SK-N-DZ (cell line): ENCODE data around the gene RPL32.
A peak's percentile ranks its signal among the peaks of the same experiment; 100 is the strongest.
"Not testable (repeated sequence)": the region's sequence is repeated elsewhere in the genome, so short reads cannot be mapped to it uniquely, and the experiment has no call there.

Source experiments
- DNase-seq: peaks from one replicate; pipeline ENCODE4 v3.0.0-alpha.2; 2015; ENCODE audit warnings: low spot score

Gene RPL32

DNA sequence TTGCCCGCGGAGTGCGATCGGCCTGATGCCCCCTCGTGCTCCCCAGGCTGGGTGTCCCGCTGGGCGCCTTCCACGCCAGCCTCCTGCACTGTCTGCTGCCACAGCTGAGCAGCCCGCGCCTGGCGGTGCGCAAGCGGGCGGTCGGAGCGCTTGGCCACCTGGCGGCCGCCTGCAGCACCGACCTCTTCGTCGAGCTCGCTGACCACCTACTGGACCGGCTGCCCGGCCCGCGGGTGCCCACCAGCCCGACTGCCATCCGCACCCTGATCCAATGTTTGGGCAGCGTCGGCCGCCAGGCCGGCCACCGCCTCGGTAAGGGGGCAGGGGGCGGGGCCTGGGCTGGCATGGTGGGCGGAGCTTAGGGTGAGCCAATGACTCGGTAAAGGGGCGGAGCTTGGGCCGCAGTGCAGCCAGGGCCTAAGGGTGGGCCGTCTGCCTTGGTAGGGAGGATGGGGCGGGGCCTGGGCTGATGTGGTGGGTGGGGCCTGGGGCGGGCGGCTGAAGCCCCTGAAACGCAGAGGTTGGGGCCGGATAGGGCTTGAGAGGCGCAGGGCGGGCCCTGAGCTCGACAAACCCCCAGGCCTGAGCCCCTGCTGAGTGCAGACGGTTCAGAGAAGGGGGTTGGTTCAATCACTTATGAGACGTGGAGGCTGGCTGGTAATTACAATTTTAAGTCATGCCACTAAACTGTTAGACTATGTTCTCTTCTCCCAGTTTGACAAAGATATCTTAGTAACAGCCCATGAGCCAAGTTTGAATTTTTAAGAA is 31.2 kb downstream of the RPL32 start:
- DNase-seq: peak; percentile 94

DNA sequence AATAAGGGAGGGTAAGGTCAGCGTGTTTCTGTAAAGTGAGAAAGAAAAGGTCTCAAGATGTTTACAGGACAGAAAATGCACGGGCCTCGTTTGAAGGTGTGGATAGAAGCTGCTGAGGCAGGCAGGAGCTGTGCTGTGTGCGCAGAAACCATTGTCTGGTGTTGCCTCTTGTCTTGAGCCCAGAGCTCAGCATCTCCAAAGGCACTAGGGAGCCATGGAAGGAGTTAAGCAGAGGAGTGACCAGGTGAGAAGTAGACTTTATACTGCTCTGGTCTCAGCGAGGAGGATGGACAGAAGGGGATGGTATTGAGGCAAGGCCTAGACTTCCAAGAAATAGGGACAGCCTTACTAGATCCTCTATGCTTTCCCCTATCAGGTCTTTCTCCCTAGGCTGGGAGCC is 31.9 kb downstream of the RPL32 start:
- no peak for DNase-seq

- DNase-seq: no peak
Observed at GRCh38 chr3:12809001-12809400, 32.4 kb downstream of the RPL32 start.

- no peak for DNase-seq
Observed at GRCh38 chr3:12808587-12808986, 32.8 kb downstream of the RPL32 start.

DNA sequence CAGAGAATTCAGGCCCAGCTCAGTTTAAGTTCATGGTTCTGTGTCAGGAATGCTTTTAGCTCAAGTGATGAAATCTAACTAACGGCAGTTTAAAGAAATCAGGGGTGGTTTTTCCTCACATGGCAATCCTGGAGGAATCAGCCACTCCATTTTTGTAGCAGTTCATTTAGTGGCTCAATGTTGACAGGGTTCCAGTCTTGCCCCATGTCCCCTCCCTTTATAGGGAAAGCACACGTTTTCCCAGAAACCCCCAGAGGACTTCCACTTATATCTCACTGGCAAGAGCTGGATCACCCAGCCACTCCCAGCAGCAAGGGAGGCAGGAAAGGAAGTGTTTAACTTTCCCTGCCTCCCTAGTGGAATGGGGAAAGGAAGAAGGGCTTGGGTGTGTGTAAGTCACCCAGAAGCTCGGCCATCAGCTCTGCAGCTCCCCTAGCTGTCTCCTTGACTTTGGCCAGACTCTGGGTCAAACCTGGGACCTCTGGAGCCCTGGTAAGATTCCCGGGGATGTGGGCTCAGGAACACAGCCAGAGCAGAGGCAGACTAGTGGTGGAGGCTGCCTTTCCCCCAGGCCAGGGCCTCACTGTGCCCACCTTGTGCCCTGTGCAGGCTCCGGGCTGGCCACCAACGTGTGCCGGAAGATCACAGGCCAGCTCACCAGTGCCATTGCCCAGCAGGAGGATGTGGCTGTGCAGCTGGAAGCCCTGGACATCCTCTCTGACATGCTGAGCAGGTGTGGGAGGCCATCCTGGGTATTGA is 33.6 kb downstream of the RPL32 start:
- DNase-seq: no peak

- no peak for DNase-seq
Observed at GRCh38 chr3:12807066-12807465, 34.3 kb downstream of the RPL32 start.

DNA sequence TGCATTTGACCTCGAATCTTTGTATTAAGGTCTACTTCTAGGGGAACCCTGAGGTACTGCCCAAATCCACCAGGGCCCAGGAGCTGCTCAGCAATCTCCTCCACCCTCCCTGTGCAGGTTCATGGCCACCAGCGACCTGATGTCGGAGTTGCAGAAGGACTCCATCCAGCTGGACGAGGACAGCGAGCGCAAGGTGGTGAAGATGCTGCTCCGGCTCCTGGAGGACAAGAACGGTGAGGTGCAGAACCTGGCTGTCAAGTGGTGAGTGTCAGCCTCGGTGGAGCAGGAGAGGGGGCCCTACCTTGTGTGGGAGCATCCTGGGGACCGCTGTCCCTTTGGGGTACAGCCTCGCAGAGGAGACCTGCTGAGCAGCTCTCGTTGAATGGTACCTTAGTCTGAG is 38.0 kb downstream of the RPL32 start:
- DNase-seq: no peak

DNA sequence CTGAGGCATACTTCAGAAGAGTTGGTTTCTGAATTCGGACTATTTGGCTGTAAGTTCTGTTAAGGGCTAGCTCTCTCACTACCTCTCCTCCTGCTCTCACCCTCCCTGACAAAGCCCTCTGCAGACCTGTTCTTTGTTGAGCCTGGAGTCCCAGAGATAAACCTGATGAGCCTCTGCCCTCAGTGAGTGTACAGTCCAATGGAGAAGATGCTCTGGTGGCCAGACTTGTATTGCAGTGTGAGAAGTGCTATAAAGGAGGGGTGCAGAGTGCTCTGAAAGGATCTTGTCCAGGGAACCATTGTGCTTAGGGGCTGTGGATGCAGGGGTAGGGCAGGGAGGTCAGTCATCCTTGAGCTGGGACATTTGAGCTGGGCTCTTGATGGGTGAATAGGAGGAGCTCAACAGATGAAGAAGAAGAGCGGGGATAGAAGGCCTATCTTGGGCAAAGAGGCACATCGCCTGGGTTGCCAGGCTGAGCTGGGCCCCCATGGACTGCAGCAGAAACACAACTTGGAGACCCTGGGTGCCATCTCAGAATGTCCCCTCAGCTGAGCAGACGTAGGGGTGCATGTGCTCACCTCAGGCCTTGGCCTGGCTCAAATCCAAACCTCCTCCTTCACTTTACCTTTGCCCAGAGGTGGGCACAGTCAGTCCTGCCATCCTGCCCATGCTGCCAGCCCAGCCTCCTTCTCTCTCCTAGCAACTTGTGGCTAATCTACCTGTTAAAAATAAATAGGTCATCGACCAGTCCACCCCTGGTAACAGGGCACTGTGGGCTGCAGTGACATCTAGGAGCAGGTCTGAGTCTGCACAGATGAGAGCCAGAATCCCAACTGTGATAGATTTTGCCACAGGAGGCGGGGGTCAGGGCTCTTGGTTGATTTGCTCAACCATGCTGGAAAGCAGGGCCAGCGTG is 41.6 kb downstream of the RPL32 start:
- DNase-seq: no peak

- no peak for DNase-seq
Observed at GRCh38 chr3:12798559-12799179, 42.7 kb downstream of the RPL32 start.

GRCh38 chr3:12797892-12798558 is 43.3 kb downstream of the RPL32 start:
- no peak for DNase-seq

DNA sequence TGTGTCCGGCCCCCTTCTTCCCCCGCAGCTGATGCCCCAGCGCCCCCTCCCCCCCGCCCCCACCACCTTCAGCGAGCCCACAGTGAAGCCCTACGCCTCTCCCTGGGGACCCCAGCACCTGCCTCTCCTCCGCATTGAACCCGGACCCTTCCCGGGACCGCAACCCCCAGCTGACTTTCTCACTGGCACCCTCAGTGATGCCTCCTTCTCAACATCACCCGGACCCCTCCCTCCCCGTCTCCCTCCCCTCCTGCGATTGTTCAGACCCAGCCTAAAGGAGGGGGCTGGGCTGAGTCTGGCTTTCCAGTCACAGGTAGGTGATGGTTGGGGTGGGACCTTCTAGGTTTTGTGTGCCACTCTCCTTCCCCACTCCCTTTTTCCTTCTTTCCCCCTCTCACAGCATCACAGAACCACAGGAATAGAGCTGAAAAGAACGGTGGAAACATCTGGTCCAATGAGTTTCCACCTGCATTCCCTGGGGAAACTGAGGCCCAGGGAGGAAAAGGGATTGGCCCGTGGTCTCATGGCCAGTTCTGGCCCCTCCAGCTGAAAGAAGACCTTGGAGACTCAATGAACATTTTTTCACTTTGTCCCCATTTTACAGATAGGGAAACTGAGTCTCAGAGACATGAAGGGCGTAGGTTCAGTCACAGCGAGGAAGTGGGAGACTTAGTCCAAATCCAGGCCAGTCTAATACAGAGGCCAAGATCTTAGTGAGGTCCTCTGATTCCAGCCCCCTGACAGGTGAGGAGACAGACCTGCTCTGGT is 44.1 kb downstream of the RPL32 start:
- no peak for DNase-seq

DNA sequence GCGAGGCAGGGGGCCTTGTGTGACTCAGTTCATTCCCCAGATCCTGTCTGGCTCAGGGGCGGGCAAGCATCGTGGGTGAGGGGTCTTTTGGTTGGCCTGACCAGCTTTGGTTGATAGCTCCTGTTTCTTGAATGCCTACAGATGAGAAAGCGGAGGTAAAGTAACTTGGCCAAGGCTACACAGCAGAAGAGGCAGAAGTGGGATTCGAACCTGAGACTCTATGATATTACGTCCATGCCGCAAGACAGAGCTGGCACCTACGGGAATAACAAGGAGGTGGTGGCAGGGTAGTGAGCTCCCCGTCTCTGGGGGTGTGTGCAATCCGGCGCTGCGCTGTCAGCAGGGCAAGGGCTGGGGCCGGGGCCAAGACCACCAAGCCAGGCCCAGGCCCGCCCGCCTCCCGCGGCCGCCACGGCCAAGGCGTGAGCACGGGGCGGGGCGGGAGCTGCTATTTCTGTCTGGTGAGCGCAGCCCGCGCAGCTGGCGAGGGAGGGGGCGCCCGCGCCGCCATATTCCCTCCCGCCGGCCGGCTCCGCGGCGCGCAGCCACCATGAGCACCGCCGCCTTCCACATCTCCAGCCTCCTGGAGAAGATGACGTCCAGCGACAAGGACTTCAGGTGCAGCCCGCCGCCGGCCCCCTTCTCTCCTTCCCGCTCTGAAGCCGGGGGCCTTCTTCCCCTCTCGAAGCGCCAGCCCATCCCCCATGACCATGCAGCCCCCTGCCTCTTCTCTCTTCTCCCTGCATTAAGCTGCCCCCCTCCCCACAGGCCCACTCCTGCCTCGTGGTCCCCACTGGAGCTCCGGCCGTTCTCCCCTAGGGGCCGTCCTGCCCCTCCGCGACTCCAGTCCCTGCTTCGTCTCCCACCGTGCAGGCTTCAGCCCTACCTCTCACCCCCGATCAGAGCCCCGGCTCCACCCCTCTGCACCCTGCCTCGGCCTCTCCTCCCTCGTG is 44.9 kb downstream of the RPL32 start, which contains the start of gene CAND2:
CAND2 (plus strand) TSS at position 510 of the 953 bp plus-strand sequence; CDS start at position 551, 41 bp downstream.
- DNase-seq: peak; percentile 72

DNA sequence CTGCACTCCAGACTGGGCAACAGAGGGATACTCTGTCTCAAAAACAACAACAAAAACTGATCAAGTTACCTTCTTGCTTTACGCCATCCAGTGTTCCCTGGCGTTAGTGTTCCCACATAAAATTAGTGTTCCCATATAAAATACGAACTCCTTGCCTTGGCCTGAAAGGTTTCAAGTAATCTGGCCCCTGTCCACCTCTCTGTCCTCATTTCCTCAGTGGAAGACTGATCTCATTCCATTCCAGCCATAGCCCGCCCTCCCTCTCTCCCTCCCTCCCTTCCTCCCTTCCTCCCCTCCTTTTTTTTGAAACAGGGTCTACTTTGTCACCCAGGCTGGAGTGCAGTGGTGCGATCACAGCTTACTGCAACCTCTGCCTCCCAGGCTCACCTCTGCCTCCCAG is 47.7 kb downstream of the RPL32 start:
- no peak for DNase-seq

- DNase-seq: no peak
Observed at GRCh38 chr3:12791430-12791829, 49.9 kb downstream of the RPL32 start.

- DNase-seq: not testable (repeated sequence)
Observed at GRCh38 chr3:12787967-12788690, 53.2 kb downstream of the RPL32 start.

GRCh38 chr3:12787346-12787745 is 54.0 kb downstream of the RPL32 start:
- peak; percentile 81 for DNase-seq

DNA sequence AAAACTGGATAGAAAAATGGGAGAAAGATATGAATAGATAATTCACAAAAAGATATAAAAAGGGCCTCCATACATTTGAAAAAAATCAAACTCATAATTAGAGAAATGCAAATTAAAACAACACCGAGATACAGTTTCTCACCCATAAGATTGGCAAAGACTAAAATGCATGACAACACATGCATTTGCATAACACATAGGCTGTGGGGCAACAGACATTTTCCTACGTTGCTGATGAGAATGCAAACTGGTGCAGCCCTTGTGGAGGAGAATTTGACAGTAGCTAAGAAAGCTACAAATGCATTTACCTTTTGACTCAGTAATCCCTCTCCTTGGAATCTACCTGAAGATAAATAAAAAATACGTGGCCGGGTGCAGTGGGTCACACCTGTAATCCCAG is 56.3 kb downstream of the RPL32 start:
- DNase-seq: no peak
